ENCODE data around the gene FBLN5. TPM values are rescaled to one million over a fixed set of nuclear protein-coding genes. Genes with fewer than 3 reads are reported as not detected.

The FBLN5 gene
- total RNA-seq, 6 experiments from 2014 or later: 6.7 to 36.3 (median 17.8) TPM

- no peaks in the 10 kb centered on the region for H3K27me3 ChIP-seq
- H3K4me1 ChIP-seq: no peaks in the 10 kb centered on the region
- no peak overlapping the region for H3K4me3 ChIP-seq
- no peak for TF ChIP-seq POLR2A (IDR thresholded peaks at IDR 0.05)
- no peak for TF ChIP-seq CTCF (IDR thresholded peaks at IDR 0.05)
- no peaks in the 10 kb centered on the region for H3K9me3 ChIP-seq
- intact Hi-C loops (cut with DNase I): no loop called here
- no peaks in the 10 kb centered on the region for H3K36me3 ChIP-seq
- no peak for DNase-seq
- no peak for ATAC-seq
- H3K27ac ChIP-seq: no peak overlapping the region
- 78% methylated on average over 6 of the region's 8 CpGs for WGBS (ENCODE audit: insufficient coverage, low coverage, low lambda C conversion rate, missing lambda C conversion rate)
Observed at GRCh38 chr14:91934554-91935285, 12.8 kb downstream of the FBLN5 start.

GRCh38 chr14:91931478-91932088 lies 15.9 kb downstream of the FBLN5 start:
- TF ChIP-seq POLR2A (IDR thresholded peaks at IDR 0.05) (no peak), CTCF (IDR thresholded peaks at IDR 0.05) (no peak)
- Histone ChIP-seq H3K4me3 (no peak overlapping the region), H3K4me1 (no peaks in the 10 kb centered on the region), H3K36me3 (no peaks in the 10 kb centered on the region), H3K27me3 (no peaks in the 10 kb centered on the region), H3K9me3 (no peaks in the 10 kb centered on the region), H3K27ac (no peak overlapping the region)
- intact Hi-C loops (cut with DNase I): no loop called here
- WGBS (ENCODE audit: insufficient coverage, low coverage, low lambda C conversion rate, missing lambda C conversion rate): 89% methylated on average over 7 of the region's 11 CpGs
- DNase-seq (no peak), ATAC-seq (peak in 1 of 4 donors; percentile 26)

DNA sequence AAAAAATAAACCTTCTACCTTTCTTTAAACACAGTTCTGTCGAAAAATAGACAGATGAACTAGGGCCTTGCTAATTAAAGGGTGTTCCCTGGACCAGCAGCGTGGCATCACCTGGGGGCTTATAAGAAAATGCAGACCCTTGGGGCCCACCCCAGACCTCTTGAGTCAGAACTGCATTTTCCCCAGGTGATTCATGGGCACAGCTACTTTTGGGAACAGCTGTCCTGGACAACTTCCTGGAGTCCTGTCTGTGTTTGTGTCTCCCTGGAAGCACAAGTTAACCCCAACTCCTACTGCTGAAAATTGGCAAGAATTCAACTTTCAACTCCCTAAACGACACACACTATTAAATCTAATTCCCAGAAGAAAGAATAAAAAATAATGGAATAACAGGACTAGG lies 17.8 kb downstream of the FBLN5 start:
- Histone ChIP-seq H3K4me3 (no peak overlapping the region), H3K36me3 (no peaks in the 10 kb centered on the region), H3K4me1 (no peaks in the 10 kb centered on the region), H3K27ac (no peak overlapping the region), H3K9me3 (no peaks in the 10 kb centered on the region), H3K27me3 (no peaks in the 10 kb centered on the region)
- ATAC-seq: no peak
- intact Hi-C loops (cut with DNase I): no loop called here
- WGBS (ENCODE audit: insufficient coverage, low coverage, low lambda C conversion rate, missing lambda C conversion rate): 57% methylated on average over 3 of the region's 3 CpGs
- DNase-seq: no peak
- TF ChIP-seq CTCF (IDR thresholded peaks at IDR 0.05) (no peak), POLR2A (IDR thresholded peaks at IDR 0.05) (no peak)

DNA sequence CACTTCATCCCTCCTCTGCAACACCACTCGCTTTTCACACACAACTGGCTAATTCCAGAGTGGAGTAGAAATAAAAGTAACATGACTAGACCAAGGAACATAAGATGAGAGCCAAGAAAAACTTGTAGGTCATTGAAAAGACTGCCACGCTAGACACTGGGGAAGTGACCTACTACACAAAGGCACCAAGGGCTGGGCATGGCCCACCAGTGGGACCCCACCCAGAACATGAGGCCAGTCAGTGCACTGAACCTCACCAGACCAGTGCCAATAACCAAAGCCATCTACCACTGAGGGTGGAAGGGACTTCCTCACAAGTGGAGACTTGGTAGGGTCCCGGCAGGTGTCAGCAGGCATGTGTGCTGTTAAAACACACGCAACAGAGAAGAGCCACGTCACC lies 19.7 kb downstream of the FBLN5 start:
- H3K4me1 ChIP-seq: no peaks in the 10 kb centered on the region
- no peak for DNase-seq
- no peaks in the 10 kb centered on the region for H3K27me3 ChIP-seq
- no peak for ATAC-seq
- intact Hi-C loops (cut with DNase I): no loop called here
- H3K4me3 ChIP-seq: no peak overlapping the region
- WGBS (ENCODE audit: insufficient coverage, low coverage, low lambda C conversion rate, missing lambda C conversion rate): 22% methylated on average over 1 of the region's 5 CpGs
- no peaks in the 10 kb centered on the region for H3K36me3 ChIP-seq
- no peaks in the 10 kb centered on the region for H3K9me3 ChIP-seq
- TF ChIP-seq POLR2A (IDR thresholded peaks at IDR 0.05) (no peak), CTCF (IDR thresholded peaks at IDR 0.05) (no peak)
- no peak overlapping the region for H3K27ac ChIP-seq

All from right lobe of liver (tissue), 6 donors.